Right renal pelvis (tissue), 4 donors: ENCODE results near the gene ZNF385A. TPM values are rescaled to one million over a fixed set of nuclear protein-coding genes. Genes with fewer than 3 reads are reported as not detected.

Source experiments
- DNase-seq, 4 donors: peaks; one replicate each; pipeline ENCODE4 v3.0.0-alpha.2; 2013; ENCODE audit warnings: low read depth in 4 of 4, low spot score in 3 of 4, missing footprints in 1 of 4
- polyA plus RNA-seq, 4 donors: library from polyadenylated mRNA; unstranded; fragments of 120-200 nt; gene quantifications; one replicate each; pipeline ENCODE4 v1.2.1, GENCODE V29; 2013; ENCODE audit not compliant: insufficient read length in 4 of 4

The ZNF385A gene
- polyA plus RNA-seq, 4 donors = 11.7 to 15.7 (median 12.9) TPM

DNA sequence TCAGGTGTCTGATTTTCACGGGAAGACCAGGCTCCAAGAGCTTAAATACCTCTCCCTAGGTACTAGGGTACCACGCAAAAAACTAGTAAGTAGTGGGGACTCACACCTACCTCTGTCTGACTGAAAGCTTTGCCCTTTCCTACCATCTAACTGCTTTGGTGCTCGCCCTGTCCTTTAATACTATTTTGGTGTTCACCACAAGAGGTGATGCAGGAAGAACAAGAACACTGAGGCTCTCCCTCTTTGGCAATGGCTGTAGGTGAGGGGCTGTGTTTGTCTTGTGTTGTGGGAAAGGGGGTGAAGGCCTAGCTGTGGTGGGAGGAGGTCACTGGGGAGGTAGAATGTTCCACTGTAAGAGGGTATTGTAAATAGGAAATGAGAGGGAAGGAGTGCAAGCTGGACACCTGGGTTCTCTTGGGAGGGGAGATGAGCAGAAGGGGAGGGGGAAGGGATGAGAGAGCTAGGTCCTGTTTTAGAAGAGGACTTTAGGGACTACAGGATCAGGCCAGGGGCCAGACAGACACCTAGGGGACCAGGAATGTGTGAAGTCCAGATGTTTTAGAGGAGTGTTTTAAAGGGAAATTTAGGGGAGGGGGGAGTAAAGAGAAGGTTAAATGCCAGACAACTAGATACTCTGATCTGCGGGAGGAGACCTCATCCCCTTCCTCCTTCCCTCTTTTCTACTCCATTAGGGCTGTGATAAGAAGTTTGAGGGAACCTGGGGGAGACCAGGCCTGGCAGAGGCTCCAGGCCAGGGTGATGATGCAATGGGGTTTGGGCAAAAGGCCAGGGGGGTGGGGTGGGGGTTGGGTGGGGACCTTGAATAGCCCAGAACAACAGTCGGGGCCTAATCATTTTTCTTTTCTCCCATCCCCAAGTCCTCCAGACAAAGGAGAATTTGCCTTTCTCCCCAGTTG is 32.4 kb upstream of the ZNF385A start:
- no peak for DNase-seq

DNA sequence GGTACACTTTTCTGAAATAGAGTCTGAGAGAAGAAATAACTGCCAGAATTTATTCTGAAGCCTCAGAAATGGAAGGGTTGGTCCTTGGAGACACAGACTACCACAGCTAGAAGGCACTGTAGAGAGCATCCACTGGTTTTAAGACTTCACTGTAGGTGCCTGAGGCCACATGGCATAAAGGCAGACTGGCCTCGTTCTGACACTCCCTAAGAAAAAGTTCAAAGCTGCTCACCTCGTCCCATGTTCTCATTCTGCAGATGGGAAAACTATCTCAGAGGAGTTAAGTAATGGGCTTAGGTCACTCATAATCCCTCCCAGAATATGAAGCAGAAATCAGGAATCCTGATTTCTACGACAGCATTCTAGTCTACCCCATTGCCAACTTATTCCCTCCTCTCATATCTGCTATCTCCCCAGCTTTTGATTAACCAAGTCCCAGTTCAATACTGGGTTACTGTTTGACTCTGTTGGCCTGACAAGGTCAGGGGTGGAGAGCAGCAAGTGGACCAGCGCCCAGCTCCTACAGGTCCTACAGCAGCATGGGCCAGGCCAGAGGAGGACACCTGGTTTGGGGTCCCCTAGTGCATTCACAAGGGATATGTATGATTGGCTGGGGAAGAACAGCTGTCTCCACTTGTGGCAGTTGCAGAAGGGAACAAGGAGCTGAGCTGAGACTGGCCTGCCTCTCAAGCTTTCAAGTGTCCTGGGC is 30.8 kb upstream of the ZNF385A start:
- DNase-seq = no peak

DNA sequence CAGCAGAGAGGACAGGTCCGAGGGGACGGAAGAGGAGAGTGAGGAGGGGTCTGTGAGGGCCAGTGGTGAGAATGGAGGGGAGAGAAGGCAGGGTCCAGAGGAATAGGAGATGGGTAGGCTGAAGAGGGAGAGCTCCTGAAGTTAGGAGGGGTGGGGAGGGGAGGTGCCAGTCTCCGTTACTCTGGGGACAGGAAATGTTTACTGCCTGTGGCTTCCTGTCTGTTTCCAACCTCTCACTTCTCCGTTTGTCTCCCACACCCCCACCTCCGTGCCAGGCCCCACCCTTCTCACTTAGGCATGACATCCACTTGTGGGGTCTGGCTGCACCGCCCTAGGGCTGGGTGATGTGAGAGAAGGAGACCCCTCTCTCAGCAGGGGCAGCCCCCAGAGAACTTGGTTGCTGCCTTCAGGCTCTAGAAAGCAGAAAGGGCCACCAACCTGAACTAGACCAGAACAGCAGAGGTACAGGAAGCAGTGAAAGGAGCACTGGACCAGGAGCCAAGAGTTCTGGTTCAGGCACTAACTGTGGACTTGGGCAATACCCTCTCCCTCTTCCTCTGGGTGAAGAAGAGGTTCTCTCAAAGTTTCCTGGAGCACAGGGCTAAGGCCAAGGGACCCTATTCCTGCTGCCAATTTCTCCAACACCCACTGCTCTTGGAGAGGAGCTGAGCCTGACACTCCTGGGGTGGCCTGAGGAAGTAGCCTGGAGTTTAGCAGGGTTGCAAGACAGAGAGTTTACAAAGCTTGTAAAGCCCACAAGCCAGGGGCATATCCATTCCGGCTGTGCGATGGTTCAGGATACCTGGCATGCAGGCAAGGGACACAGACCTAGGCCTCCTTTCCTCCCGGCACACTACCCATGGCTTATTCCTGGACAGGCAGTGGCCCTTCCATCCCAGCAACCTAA is 29.0 kb upstream of the ZNF385A start:
- no peak for DNase-seq

GRCh38 chr12:54412786-54413185 is 28.3 kb upstream of the ZNF385A start:
- DNase-seq = no peak

GRCh38 chr12:54412348-54412747 is 27.8 kb upstream of the ZNF385A start:
- no peak for DNase-seq

GRCh38 chr12:54411391-54412241 is 27.1 kb upstream of the ZNF385A start:
- DNase-seq = no peak

DNA sequence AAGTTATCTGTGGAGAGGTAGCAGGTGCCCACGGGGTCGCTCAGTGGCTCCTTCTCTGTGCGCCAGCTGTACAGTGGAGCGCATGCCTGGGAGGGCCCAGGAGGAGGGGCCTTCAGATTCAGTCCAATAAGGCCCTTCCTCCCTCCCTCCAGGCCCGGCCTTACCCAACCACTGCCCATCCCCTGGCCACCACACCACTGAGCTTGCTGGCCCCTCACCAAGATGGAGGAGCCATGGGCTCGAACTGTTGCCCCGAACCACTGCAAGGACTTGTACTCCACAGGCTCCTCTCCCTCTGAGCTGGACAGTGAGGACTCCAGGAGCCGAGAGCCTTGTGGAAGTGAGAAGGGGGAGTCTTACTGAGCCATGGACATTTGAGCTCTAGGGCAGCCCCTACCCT is 24.7 kb upstream of the ZNF385A start:
- no peak for DNase-seq

- no peak for DNase-seq
Observed at GRCh38 chr12:54407183-54407905, 22.8 kb upstream of the ZNF385A start.

- no peak for DNase-seq
Observed at GRCh38 chr12:54405573-54405972, 21.0 kb upstream of the ZNF385A start.

DNA sequence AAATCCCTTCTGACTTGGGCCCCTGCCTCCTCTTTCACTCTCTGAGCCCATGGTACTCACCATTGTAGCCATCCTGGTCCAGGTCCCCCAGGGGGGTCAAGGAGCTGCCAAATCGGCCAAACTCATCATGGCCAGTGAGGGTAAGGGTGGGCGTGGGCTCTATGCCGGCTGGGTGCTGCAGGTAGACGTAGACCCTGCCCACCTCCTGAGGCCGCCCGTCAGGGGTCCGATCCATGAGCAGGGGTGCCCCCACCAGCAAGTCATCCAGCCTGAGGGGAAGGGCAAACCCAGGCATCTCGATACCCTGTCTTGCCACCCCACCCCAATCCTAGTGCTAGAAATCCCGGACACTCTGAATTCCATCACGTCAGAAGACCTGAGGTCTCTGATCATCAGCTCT is 20.6 kb upstream of the ZNF385A start:
- DNase-seq = no peak

DNA sequence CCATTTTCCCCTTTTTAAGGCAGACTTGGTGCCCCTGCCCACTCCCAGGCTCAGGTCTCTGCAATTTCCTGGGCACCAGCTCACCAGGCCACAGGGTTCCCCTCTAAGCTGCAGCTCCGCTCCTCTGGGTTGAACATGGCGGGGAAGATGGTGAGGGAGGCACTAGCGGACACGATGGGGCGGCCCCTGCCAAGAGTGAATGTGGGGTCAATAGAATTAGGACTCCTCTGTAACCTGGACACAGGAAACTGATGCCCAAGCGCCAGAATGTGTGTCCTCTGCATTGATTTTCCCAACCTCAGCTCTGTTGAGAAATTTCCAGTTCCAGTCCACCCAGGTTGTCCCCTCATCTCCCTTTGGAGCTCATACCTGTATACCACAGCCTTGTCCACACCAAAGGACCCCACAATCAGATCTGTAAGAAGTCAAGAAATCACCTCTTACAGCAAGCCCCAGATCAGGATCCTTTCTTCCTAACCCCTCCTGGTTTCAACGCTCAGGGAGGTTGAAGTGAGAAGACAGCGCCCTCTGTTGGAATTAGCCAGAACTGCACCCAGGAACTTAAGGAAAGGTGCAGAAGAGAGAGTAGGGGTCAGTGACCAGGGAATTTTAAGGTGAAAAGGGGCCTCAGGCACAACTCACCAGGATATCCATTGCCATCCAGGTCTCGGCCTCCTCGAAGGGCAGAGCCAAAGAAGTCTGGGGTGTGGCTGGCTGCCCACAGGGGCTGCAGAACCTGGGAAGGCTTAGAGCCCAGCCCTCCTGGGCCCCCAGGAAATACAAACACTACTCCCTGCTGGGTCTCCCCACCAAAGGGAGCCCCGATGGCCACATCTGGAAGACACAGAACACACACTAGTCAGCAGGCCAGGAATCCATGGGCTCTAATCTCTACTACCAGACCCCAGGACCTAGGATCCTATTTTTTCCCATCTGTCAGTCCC is 19.8 kb upstream of the ZNF385A start:
- DNase-seq = no peak

DNA sequence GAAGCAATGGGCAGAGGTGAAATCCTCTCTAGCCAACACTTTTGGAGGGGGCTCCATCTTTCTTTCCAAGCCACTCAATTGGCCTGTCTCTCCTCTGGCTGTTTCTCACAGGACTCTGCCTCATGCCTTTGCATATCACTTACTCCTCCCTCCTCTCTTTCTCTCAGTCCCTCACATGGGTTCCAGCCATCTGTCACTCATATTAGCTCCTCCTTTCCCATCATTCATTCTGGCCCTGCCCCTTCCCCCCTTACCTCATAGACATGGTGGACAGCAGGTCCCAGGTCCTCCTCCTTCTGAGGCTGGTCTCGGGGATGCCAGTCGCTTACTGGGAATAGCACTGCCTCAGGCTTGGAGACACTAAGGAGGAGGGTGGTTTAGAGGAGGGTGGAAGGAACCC is 16.6 kb upstream of the ZNF385A start:
- DNase-seq = no peak

DNA sequence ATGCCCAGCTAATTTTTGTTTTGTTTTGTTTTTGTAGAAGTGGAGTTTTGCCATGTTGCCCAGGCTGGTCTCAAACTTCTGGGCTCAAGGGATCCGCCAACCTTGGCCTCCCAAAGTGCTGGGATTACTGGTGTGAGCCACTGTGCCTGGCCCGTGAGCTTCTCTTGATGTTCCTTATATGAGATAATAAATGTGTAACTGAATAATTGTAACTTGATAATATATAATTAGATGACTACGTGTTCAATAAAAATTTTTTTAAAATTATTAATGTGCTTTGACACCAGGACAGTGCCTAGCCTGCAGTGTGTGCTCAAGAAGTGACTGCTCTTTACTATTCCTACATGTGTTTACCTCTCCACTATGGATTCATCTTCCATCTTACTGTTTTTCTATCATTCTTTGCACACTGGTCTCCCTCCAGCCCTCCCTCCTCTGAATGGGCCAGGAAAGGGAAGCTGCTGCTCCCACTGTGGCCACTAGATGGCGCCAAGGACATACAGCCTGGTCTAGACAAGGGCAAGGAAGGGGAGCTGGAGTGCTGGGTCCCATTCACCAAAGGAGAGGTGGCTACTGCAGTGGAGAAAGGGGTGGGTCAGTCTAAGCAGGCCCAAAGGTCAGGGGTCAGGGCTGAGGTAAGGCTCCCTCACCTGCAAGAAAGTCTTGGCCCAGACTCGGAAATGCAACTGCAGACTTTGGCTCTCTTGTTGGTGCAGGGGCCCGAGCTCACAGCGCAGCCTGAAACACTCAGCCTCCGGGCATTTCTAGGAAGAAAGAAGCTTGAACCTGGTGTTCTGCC is 14.7 kb upstream of the ZNF385A start:
- DNase-seq = peak; percentile 70 to 83 (median 80)

- DNase-seq = no peak
Observed at GRCh38 chr12:54398218-54398617, 13.7 kb upstream of the ZNF385A start.

- no peak for DNase-seq
Observed at GRCh38 chr12:54397157-54397556, 12.6 kb upstream of the ZNF385A start.

GRCh38 chr12:54395545-54395944 is 11.0 kb upstream of the ZNF385A start:
- no peak for DNase-seq

DNA sequence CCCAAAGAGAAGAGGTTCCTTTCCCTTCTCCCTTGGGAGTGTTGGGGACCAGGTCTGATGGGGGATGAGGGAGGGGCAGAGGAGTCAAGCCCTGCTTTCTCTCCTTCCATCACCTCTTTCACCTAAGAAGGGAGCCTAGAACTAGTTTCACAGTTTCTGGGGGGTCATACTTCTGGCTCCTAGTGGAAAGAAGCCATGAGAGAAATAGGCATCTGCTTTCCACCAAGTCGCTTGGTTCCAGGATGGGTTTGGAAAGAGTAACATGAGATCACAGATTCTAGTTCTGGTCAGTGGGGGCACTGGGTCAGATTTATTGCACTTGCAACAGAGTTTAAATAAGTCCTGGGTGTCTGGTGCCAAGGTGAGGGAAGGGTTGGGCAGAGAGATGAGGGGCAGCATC is 10.5 kb upstream of the ZNF385A start:
- DNase-seq = no peak
